GM12878 (cell line): Measurements from ENCODE around the gene PGBD5. TPM values are rescaled to one million over a fixed set of nuclear protein-coding genes. Genes with fewer than 3 reads are reported as not detected.

Experiments used
- ATAC-seq: fragments of 200-7000 bp; cut with Tn5 transposase; 3 replicates; pipeline ENCODE4 v1.9.1; 2020; ENCODE audit warnings: mild to moderate bottlenecking, moderate library complexity
- BruUV-seq: library from RNA; stranded (reverse); fragments of 400-500 nt; replicated peaks from 2 replicates; lab custom pipeline; 2021; lab: Mats Ljungman, UMichigan
- CTCF ChIA-PET: fragments of 300-600 bp; sonication (Branson Sonifier 250); formaldehyde crosslinking; extraction: SDS; loops from one replicate; lab custom pipeline; 2021; ENCODE audit warnings: inconsistent platforms; lab: Yijun Ruan, JAX
- POLR2A ChIA-PET: fragments of 350-600 bp; formaldehyde crosslinking; extraction: SDS; loops from one replicate; lab custom pipeline; 2021; ENCODE audit warnings: inconsistent platforms; lab: Charles Lee
- RAD21 ChIA-PET: fragments of 300-600 bp; sonication (Branson Sonifier 250); formaldehyde crosslinking; loops from one replicate; lab custom pipeline; 2023; ENCODE audit warnings: antibody characterized with exemption; ENCODE audit not compliant: unreplicated experiment; lab: Charles Lee
- SMC1A ChIA-PET: fragments of 300-600 bp; sonication (Branson Sonifier 250); formaldehyde crosslinking; loops from one replicate; lab custom pipeline; 2023; ENCODE audit not compliant: unreplicated experiment, uncharacterized antibody; lab: Charles Lee
- DNase-seq: peaks from one replicate; pipeline ENCODE4 v3.0.0-alpha.2; 2011; ENCODE audit warnings: low read depth, low spot score
- FAIRE-seq: peaks from 3 replicates; lab custom pipeline; 2011; peaks lifted over from hg19 to GRCh38; lab: Jason Lieb, UNC
- H2AFZ ChIP-seq: 2 replicates; pipeline ENCODE4 v1.6.0; 2011; ENCODE audit warnings: low read depth, low read length, control low read depth; ENCODE audit not compliant: control insufficient read depth
- H3K27ac ChIP-seq: 2 replicates; pipeline ENCODE4 v1.5.1; 2011; ENCODE audit warnings: control low read depth; ENCODE audit not compliant: control insufficient read depth, insufficient read depth
- H3K27me3 ChIP-seq, 2 experiments: replicated peaks in 1 of 2; 2 replicates each; pipeline versions ENCODE4 v1.6.0 to v1.6.1; 2011; ENCODE audit warnings: low read length in 1 of 2; ENCODE audit not compliant: control insufficient read depth in 2 of 2, insufficient read depth in 2 of 2
- H3K36me3 ChIP-seq, 2 experiments: 2 replicates each; pipeline ENCODE4 v1.5.1; 2011; ENCODE audit warnings: low read length in 1 of 2; ENCODE audit not compliant: control insufficient read depth in 2 of 2, insufficient read depth in 2 of 2
- H3K4me1 ChIP-seq: 2 replicates; pipeline ENCODE4 v1.6.1; 2011; ENCODE audit warnings: mild to moderate bottlenecking, low read length, moderate library complexity, mixed read lengths; ENCODE audit not compliant: control insufficient read depth, insufficient read depth
- H3K4me2 ChIP-seq: 2 replicates; pipeline ENCODE4 v1.6.0; 2011; ENCODE audit warnings: control low read depth; ENCODE audit not compliant: control insufficient read depth, insufficient read depth
- H3K4me3 ChIP-seq: fragments of 200-600 bp; sonication (generic); 2 replicates; pipeline ENCODE4 v1.5.1; 2016
- H3K79me2 ChIP-seq: 2 replicates; pipeline ENCODE4 v1.6.0; 2011; ENCODE audit warnings: low read length; ENCODE audit not compliant: control insufficient read depth, insufficient read depth
- H3K9ac ChIP-seq: 2 replicates; pipeline ENCODE4 v1.8.0; 2011; ENCODE audit warnings: low read length, control low read depth, mixed read lengths; ENCODE audit not compliant: control insufficient read depth, insufficient read depth
- H3K9me3 ChIP-seq: replicated peaks from 3 replicates; pipeline ENCODE4 v1.5.1; 2011; ENCODE audit warnings: mild to moderate bottlenecking, low read length; ENCODE audit not compliant: control insufficient read depth, insufficient read depth
- H4K20me1 ChIP-seq: 2 replicates; pipeline ENCODE4 v1.6.0; 2011; ENCODE audit not compliant: control insufficient read depth, insufficient read depth
- ASH2L ChIP-seq: fragments of 300-600, 200-600 bp; sonication (generic); IDR thresholded peaks from 2 replicates; pipeline ENCODE4 v1.6.1; 2017; ENCODE audit warnings: low read depth, mild to moderate bottlenecking, borderline replicate concordance
- CHD1 ChIP-seq: IDR thresholded peaks from 2 replicates; pipeline ENCODE4 v1.6.1; 2012; ENCODE audit warnings: low read depth, low read length, improper control_type of control experiment
- FOXM1 ChIP-seq: IDR thresholded peaks from 2 replicates; pipeline ENCODE4 v1.6.1; 2012; ENCODE audit warnings: low read depth, mild to moderate bottlenecking, inconsistent platforms, low read length, moderate library complexity
- MEF2A ChIP-seq: IDR thresholded peaks from 2 replicates; pipeline ENCODE4 v1.6.1; 2011; ENCODE audit warnings: low read depth, mild to moderate bottlenecking, low read length, moderate library complexity; ENCODE audit not compliant: insufficient read depth
- RUNX3 ChIP-seq: IDR thresholded peaks from 2 replicates; pipeline ENCODE4 v1.6.1; 2012; ENCODE audit warnings: low read length, inconsistent platforms
- SKIL ChIP-seq: fragments of 450-650 bp; IDR thresholded peaks from 2 replicates; pipeline ENCODE4 v1.6.1; 2017; ENCODE audit warnings: mild to moderate bottlenecking, low read depth, inconsistent platforms; ENCODE audit not compliant: poor library complexity, severe bottlenecking
- SREBF1 ChIP-seq: IDR thresholded peaks from 2 replicates; pipeline ENCODE4 v1.6.1; 2012; ENCODE audit warnings: mild to moderate bottlenecking, low read length
- ZBTB11 ChIP-seq: fragments of 450-650 bp; formaldehyde crosslinking; IDR thresholded peaks from 2 replicates; pipeline ENCODE4 v1.5.0; 2022; ENCODE audit warnings: mild to moderate bottlenecking, missing genetic modification characterization
- ZNF217 ChIP-seq: fragments of 450-650 bp; IDR thresholded peaks from 2 replicates; pipeline ENCODE4 v1.6.1; 2017; ENCODE audit warnings: antibody characterized with exemption, mild to moderate bottlenecking
- WGBS: methylation state at CpG from one replicate; pipeline ENCODE4 v1.1.6; 2016; ENCODE audit warnings: low lambda C conversion rate; ENCODE audit not compliant: insufficient replicate concordance, insufficient coverage; ENCODE audit errors: missing lambda C conversion rate; 5-methylcytosine and 5-hydroxymethylcytosine counted together
- in situ Hi-C: fragments of 300-500 bp; cut with MboI; formaldehyde crosslinking; loops from 9 replicates; pipeline ENCODE4 v1.14.3; 2018; ENCODE audit warnings: mixed read lengths
- intact Hi-C: fragments of 100-400 bp; cut with micrococcal nuclease; formaldehyde crosslinking; loops from one replicate; pipeline ENCODE4 v1.14.2; 2022; ENCODE audit not compliant: unreplicated experiment
- polyA plus RNA-seq, 11 experiments: library from polyadenylated mRNA; depleted of rRNA in 4 of 11; unstranded in 6 of 11; stranded (reverse) in 5 of 11; fragments of >200 nt; fragmentation: Nextera tagmentation in 4 of 11; fragmentation: Illumina TruSeq in 1 of 11; extraction: Ambion mirVana in 4 of 11; extraction: Trizol in 1 of 11; gene quantifications; 1 replicate in 1 of 11; 2 replicates in 10 of 11; pipeline versions ENCODE4 v1.2.1 to v1.2.3, GENCODE V29; 2011 to 2016; ENCODE audit warnings: inconsistent platforms in 2 of 11, missing spikeins in 2 of 11, low read depth in 1 of 11
- total RNA-seq, 4 experiments: library from RNA; depleted of rRNA in 3 of 4; stranded (reverse); fragments of >200 nt in 3 of 4; fragmentation: Illumina TruSeq in 1 of 4; extraction: Trizol in 1 of 4; gene quantifications; 2 replicates each; pipeline versions ENCODE4 v1.2.1 to v1.2.3, GENCODE V29; 2013 to 2021

Gene PGBD5
- total and polyA plus RNA-seq, 10 of the 15 experiments (the other 5 are each of a cell fraction or from before 2014, with no cell fraction given): 0.03 TPM; not detected in 9

- TF ChIP-seq RUNX3 (no peak), ASH2L (no peak)
- TF ChIP-seq, all 136 proteins: peak for 0
Observed at GRCh38 chr1:230423951-230424350, 2.2 kb downstream of the PGBD5 start (continued).

GRCh38 chr1:230423261-230423660 is 2.9 kb downstream of the PGBD5 start:
- no peaks in the 10 kb centered on the region; the same call in 2 of the 3 replicates for H3K9me3 ChIP-seq
- no peaks in the 10 kb centered on the region for H3K4me1 ChIP-seq
- H3K4me3 ChIP-seq: no peak overlapping the region
- ChIA-PET SMC1A (no interaction called here), RAD21 (no interaction called here), POLR2A (no interaction called here), CTCF (interaction anchor here (0.6 kb wide), 1 partner anchor 915 kb away, joined by 3 read pairs; the partner anchor contains the start of genes EXOC8 and SPRTN)
- no peak for ATAC-seq
- no peaks in the 10 kb centered on the region for H4K20me1 ChIP-seq
- H3K36me3 ChIP-seq: no peaks in the 10 kb centered on the region
- no peak overlapping the region for H3K4me2 ChIP-seq
- H2AFZ ChIP-seq: no peak overlapping the region
- H3K79me2 ChIP-seq: no peaks in the 10 kb centered on the region
- no peak for DNase-seq
- H3K27ac ChIP-seq: no peak overlapping the region
- H3K9ac ChIP-seq: no peak overlapping the region
- BruUV-seq: no TSS peak
- H3K27me3 ChIP-seq: peaks cover 8 to 15% of the 10 kb centered on the region in 2 experiments
- FAIRE-seq: no peak
- intact Hi-C loops (no loop called here), in situ Hi-C loops (no loop called here)
- 73% methylated on average over 5 of the region's 5 CpGs for WGBS
- TF ChIP-seq CHD1 (no peak), MEF2A (no peak)

- Histone ChIP-seq H3K9ac (no peak overlapping the region), H3K4me2 (no peak overlapping the region), H2AFZ (no peak overlapping the region), H3K4me1 (no peaks in the 10 kb centered on the region), H3K27me3 (peaks cover 8 to 15% of the 10 kb centered on the region in 2 experiments), H3K9me3 (no peaks in the 10 kb centered on the region; the same call in 2 of the 3 replicates), H4K20me1 (no peaks in the 10 kb centered on the region), H3K27ac (no peak overlapping the region), H3K36me3 (no peaks in the 10 kb centered on the region), H3K79me2 (no peaks in the 10 kb centered on the region), H3K4me3 (no peak overlapping the region)
- DNase-seq (no peak), FAIRE-seq (no peak), ATAC-seq (no peak)
- ChIA-PET RAD21 (no interaction called here), POLR2A (interaction anchor here (0.6 kb wide), 1 partner anchor 407 kb away, joined by 5 read pairs; no protein-coding TSS in a partner anchor), SMC1A (no interaction called here), CTCF (no interaction called here)
- intact Hi-C loops: no loop called here
- no TSS peak for BruUV-seq
- WGBS: 11% methylated on average over 14 of the region's 14 CpGs
- in situ Hi-C loops: no loop called here
- TF ChIP-seq SREBF1 (no peak), ZNF217 (no peak), FOXM1 (no peak), ZBTB11 (CRISPR knock-in tag) (no peak), SKIL (no peak)
Observed at GRCh38 chr1:230422221-230422981, 3.7 kb downstream of the PGBD5 start.
